ENCODE data around the gene DNMT1. TPM values are rescaled to one million over a fixed set of nuclear protein-coding genes. Genes with fewer than 3 reads are reported as not detected.

The DNMT1 gene
- total RNA-seq, 1 experiment from 2014 or later = 383 TPM

DNA sequence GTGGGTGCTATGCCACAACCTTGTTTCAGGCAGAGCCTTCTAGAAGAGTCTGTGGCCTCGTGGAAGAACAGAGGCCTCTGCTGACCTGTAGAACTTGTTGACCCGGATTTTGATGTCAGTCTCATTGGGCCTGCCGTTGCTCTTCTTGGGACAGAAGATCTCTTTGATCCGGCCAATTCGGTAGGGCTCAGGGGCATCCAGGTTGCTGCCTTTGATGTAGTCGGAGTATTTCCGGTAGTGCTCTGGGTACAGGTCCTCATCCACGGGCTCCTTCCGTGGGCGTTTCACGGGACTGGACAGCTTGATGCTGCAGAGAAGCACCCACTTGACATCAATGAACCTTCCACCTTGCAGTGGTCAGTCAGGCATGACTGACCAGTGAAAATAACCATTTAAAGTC lies 51.1 kb downstream of the DNMT1 start:
- CTCF ChIA-PET = no interaction called here
- Histone ChIP-seq H3K36me3 (ENCODE audit: insufficient read depth, low read length, poor library complexity, severe bottlenecking) (peaks cover 94% of the 10 kb centered on the region), H3K4me3 (ENCODE audit: low read depth, low read length, poor library complexity, severe bottlenecking) (no peak overlapping the region), H3K9me3 (ENCODE audit: low read depth, low read length, poor library complexity, severe bottlenecking) (no peaks in the 10 kb centered on the region), H3K4me1 (ENCODE audit: insufficient read depth, low read length, poor library complexity, severe bottlenecking) (no peaks in the 10 kb centered on the region), H3K27me3 (replicated peaks; ENCODE audit: insufficient read depth, low read depth, low read length, poor library complexity) (no peaks in the 10 kb centered on the region), H3K27ac (ENCODE audit: low read depth, low read length, poor library complexity, severe bottlenecking) (no peak overlapping the region)
- POLR2A ChIA-PET (ENCODE audit: low non-redundant PET) = no interaction called here
- TF ChIP-seq EZH2 (IDR thresholded peaks at IDR 0.05; ENCODE audit: borderline replicate concordance, low read depth, low read length, poor library complexity, severe bottlenecking) = no peak
- TF ChIP-seq, protein P1, sequence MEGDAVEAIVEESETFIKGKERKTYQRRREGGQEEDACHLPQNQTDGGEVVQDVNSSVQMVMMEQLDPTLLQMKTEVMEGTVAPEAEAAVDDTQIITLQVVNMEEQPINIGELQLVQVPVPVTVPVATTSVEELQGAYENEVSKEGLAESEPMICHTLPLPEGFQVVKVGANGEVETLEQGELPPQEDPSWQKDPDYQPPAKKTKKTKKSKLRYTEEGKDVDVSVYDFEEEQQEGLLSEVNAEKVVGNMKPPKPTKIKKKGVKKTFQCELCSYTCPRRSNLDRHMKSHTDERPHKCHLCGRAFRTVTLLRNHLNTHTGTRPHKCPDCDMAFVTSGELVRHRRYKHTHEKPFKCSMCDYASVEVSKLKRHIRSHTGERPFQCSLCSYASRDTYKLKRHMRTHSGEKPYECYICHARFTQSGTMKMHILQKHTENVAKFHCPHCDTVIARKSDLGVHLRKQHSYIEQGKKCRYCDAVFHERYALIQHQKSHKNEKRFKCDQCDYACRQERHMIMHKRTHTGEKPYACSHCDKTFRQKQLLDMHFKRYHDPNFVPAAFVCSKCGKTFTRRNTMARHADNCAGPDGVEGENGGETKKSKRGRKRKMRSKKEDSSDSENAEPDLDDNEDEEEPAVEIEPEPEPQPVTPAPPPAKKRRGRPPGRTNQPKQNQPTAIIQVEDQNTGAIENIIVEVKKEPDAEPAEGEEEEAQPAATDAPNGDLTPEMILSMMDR (conservative IDR thresholded peaks at IDR 0.05; ENCODE audit: low read depth, low read length) = no peak
- intact Hi-C loops (cut with micrococcal nuclease; ENCODE audit: unreplicated experiment) = no loop called here
- BruUV-seq (replicated peaks) = no TSS peak
- DNase-seq (ENCODE audit: low spot score) = no peak

DNA sequence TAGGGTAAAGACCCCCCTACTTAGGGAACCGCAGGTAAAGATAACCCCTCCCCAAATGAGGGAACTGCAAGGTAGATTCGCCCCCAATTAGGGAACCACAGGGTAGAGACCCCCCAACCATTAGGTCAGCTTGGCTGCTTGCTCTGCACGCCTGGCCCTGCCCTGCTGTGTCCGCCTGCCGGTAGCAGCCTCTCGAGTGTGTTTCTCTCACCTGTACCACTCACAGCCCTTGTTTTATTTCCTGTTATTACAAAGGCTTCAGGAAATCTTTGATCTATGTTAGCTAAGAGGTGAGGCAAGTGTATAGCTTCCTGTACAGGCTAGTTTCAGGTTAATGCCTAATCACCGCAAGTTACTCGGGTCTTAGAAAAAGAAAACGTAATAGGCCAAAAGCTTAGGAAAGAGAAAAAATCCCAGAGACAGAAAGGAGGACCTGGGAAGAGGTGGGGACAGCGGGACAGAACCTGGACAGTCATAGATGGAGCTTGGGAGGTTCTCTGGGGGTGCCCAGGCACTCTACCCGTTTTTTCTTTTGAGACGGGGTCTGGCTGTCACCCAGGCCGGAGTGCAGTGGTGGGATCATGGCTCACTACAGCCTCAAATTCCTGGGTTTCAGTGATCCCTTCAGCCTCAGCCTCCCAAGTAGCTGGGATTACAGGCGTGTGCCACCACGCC lies 51.9 kb downstream of the DNMT1 start:
- Histone ChIP-seq H3K36me3 (ENCODE audit: insufficient read depth, low read length, poor library complexity, severe bottlenecking) (peaks cover 98% of the 10 kb centered on the region), H3K27ac (ENCODE audit: low read depth, low read length, poor library complexity, severe bottlenecking) (no peak overlapping the region), H3K4me3 (ENCODE audit: low read depth, low read length, poor library complexity, severe bottlenecking) (no peak overlapping the region), H3K9me3 (ENCODE audit: low read depth, low read length, poor library complexity, severe bottlenecking) (no peaks in the 10 kb centered on the region), H3K27me3 (replicated peaks; ENCODE audit: insufficient read depth, low read depth, low read length, poor library complexity) (no peaks in the 10 kb centered on the region), H3K4me1 (ENCODE audit: insufficient read depth, low read length, poor library complexity, severe bottlenecking) (no peaks in the 10 kb centered on the region)
- intact Hi-C loops (cut with micrococcal nuclease; ENCODE audit: unreplicated experiment) = no loop called here
- no peak for DNase-seq (ENCODE audit: low spot score)
- POLR2A ChIA-PET (ENCODE audit: low non-redundant PET) = interaction anchor here (0.5 kb wide), 1 partner anchor 234 kb away, joined by 14 read pairs; no protein-coding TSS in a partner anchor
- no TSS peak for BruUV-seq (replicated peaks)
- CTCF ChIA-PET = no interaction called here
- TF ChIP-seq EZH2 (IDR thresholded peaks at IDR 0.05; ENCODE audit: borderline replicate concordance, low read depth, low read length, poor library complexity, severe bottlenecking) = no peak
- TF ChIP-seq, protein P1 (conservative IDR thresholded peaks at IDR 0.05; ENCODE audit: low read depth, low read length) = no peak

DNA sequence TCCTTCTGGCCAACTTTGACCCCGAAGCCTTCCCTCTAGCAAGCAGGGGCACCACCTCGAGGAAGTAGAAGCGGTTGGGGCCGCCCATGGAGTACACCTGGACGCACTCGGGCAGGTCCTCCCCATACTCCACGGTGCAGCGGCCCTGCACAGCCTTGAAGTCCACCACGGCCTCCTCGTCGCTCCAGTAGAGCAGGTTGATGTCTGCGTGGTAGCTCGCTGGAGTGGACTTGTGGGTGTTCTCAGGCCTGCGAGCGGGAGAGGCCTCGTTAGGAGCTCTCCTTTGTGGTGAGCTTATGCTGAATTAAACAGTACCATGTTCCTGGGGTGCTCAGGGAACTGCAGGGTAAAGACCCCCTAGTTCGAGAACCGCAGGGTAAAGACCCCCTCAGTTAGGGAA lies 52.8 kb downstream of the DNMT1 start:
- CTCF ChIA-PET = no interaction called here
- intact Hi-C loops (cut with micrococcal nuclease; ENCODE audit: unreplicated experiment) = no loop called here
- POLR2A ChIA-PET (ENCODE audit: low non-redundant PET) = no interaction called here
- no peak for TF ChIP-seq EZH2 (IDR thresholded peaks at IDR 0.05; ENCODE audit: borderline replicate concordance, low read depth, low read length, poor library complexity, severe bottlenecking)
- TF ChIP-seq, protein P1 (conservative IDR thresholded peaks at IDR 0.05; ENCODE audit: low read depth, low read length) = no peak
- DNase-seq (ENCODE audit: low spot score) = no peak
- Histone ChIP-seq H3K4me3 (ENCODE audit: low read depth, low read length, poor library complexity, severe bottlenecking) (no peak overlapping the region), H3K27me3 (replicated peaks; ENCODE audit: insufficient read depth, low read depth, low read length, poor library complexity) (no peaks in the 10 kb centered on the region), H3K27ac (ENCODE audit: low read depth, low read length, poor library complexity, severe bottlenecking) (no peak overlapping the region), H3K36me3 (ENCODE audit: insufficient read depth, low read length, poor library complexity, severe bottlenecking) (peaks cover 99% of the 10 kb centered on the region), H3K9me3 (ENCODE audit: low read depth, low read length, poor library complexity, severe bottlenecking) (no peaks in the 10 kb centered on the region), H3K4me1 (ENCODE audit: insufficient read depth, low read length, poor library complexity, severe bottlenecking) (no peaks in the 10 kb centered on the region)
- BruUV-seq (replicated peaks) = no TSS peak

Measured in A673 (cell line).